OCI-LY3 (cell line): ENCODE results near the gene POLDIP2.

Experiments
- H2AFZ ChIP-seq: fragments of 200-600, 300-600 bp; shearing (Covaris generic); 2 replicates; pipeline ENCODE4 v1.6.0; 2014; ENCODE audit warnings: antibody characterized with exemption, low read depth, low read length
- H3K27ac ChIP-seq: fragments of 200-600, 300-600 bp; sonication (generic); 2 replicates; pipeline ENCODE4 v1.5.1; 2014; ENCODE audit warnings: mild to moderate bottlenecking, low read length, moderate library complexity, mixed read lengths
- H3K27me3 ChIP-seq: fragments of 200-600, 300-600 bp; sonication (generic); 2 replicates; pipeline ENCODE4 v1.6.1; 2014; ENCODE audit warnings: low read depth, low read length, mixed read lengths
- H3K36me3 ChIP-seq: fragments of 200-600, 300-600 bp; sonication (generic); replicated peaks from 2 replicates; pipeline ENCODE3; 2014; ENCODE audit warnings: low read depth, low read length, mixed read lengths
- H3K4me1 ChIP-seq: fragments of 300-600, 200-600 bp; sonication (generic); 2 replicates; pipeline ENCODE4 v1.6.1; 2014; ENCODE audit warnings: low read length, mixed read lengths
- H3K4me2 ChIP-seq: fragments of 200-600, 300-600 bp; sonication (generic); 2 replicates; pipeline ENCODE4 v1.6.1; 2014; ENCODE audit warnings: low read length, mixed read lengths
- H3K4me3 ChIP-seq: fragments of 300-600, 200-600 bp; sonication (generic); 2 replicates; pipeline ENCODE4 v1.5.1; 2014; ENCODE audit warnings: antibody characterized with exemption, mild to moderate bottlenecking, low read length, moderate library complexity
- H3K79me2 ChIP-seq: fragments of 300-600, 200-600 bp; shearing (Covaris generic); 2 replicates; pipeline ENCODE4 v1.6.1; 2014; ENCODE audit warnings: mild to moderate bottlenecking, low read length, mixed read lengths
- H3K9ac ChIP-seq: fragments of 300-600, 200-600 bp; shearing (Covaris generic); 2 replicates; pipeline ENCODE4 v1.6.0; 2014; ENCODE audit warnings: mild to moderate bottlenecking, low read length, moderate library complexity
- H3K9me3 ChIP-seq: fragments of 200-600, 300-600 bp; shearing (Covaris generic); 2 replicates; pipeline ENCODE4 v1.6.1; 2014; ENCODE audit warnings: low read length, mixed read lengths; ENCODE audit not compliant: insufficient read depth
- H4K20me1 ChIP-seq: fragments of 200-600, 300-600 bp; sonication (generic); 2 replicates; pipeline ENCODE4 v1.6.1; 2016; ENCODE audit warnings: low read length, mixed read lengths; ENCODE audit not compliant: insufficient read depth
- CTCF ChIP-seq: fragments of 200-600, 300-600 bp; sonication (generic); IDR thresholded peaks from 2 replicates; pipeline ENCODE4 v1.5.1; 2014; ENCODE audit warnings: antibody characterized with exemption, low read length, low read depth
- EZH2phosphoT487 ChIP-seq: fragments of 200-600 bp; shearing (Covaris generic); IDR thresholded peaks from 2 replicates; pipeline ENCODE4 v1.6.1; 2018; ENCODE audit warnings: antibody characterized with exemption, mixed run types, low read depth

Gene POLDIP2

GRCh38 chr17:28404812-28405570 lies 47.7 kb upstream of the POLDIP2 start:
- H2AFZ ChIP-seq: no peak overlapping the region

GRCh38 chr17:28404461-28404811 lies 47.1 kb upstream of the POLDIP2 start:
- Histone ChIP-seq H3K36me3 (no peaks in the 10 kb centered on the region), H3K4me2 (no peak overlapping the region), H3K4me3 (no peak overlapping the region), H3K9ac (no peak overlapping the region), H3K4me1 (peaks cover 16% of the 10 kb centered on the region), H2AFZ (no peak overlapping the region), H4K20me1 (no peaks in the 10 kb centered on the region), H3K27me3 (no peaks in the 10 kb centered on the region), H3K79me2 (no peaks in the 10 kb centered on the region), H3K27ac (no peak overlapping the region), H3K9me3 (no peaks in the 10 kb centered on the region)
- TF ChIP-seq CTCF: no peak
- no peak for TF ChIP-seq EZH2phosphoT487

More at GRCh38 chr17:28404812-28405570, 47.7 kb upstream of the POLDIP2 start:
- no peaks in the 10 kb centered on the region for H3K36me3 ChIP-seq
- H3K27ac ChIP-seq: no peak overlapping the region
- peak overlapping the region; percentile 98 for H3K4me3 ChIP-seq
- H3K4me1 ChIP-seq: peaks cover 16% of the 10 kb centered on the region
- H3K9ac ChIP-seq: peak overlapping the region; percentile 89
- peak overlapping the region; percentile 61 for H3K4me2 ChIP-seq
- H3K79me2 ChIP-seq: no peaks in the 10 kb centered on the region
- H3K9me3 ChIP-seq: no peaks in the 10 kb centered on the region
- no peaks in the 10 kb centered on the region for H3K27me3 ChIP-seq
- no peak for TF ChIP-seq CTCF
- TF ChIP-seq EZH2phosphoT487: no peak
- no peaks in the 10 kb centered on the region for H4K20me1 ChIP-seq

- no peaks in the 10 kb centered on the region for H4K20me1 ChIP-seq
- H3K36me3 ChIP-seq: no peaks in the 10 kb centered on the region
- no peak for TF ChIP-seq CTCF
- no peak for TF ChIP-seq EZH2phosphoT487
- H3K79me2 ChIP-seq: no peaks in the 10 kb centered on the region
- no peak overlapping the region for H3K27ac ChIP-seq
- H3K4me3 ChIP-seq: no peak overlapping the region
- no peak overlapping the region for H2AFZ ChIP-seq
- no peaks in the 10 kb centered on the region for H3K9me3 ChIP-seq
- H3K27me3 ChIP-seq: no peaks in the 10 kb centered on the region
- no peak overlapping the region for H3K4me2 ChIP-seq
- peaks cover 16% of the 10 kb centered on the region for H3K4me1 ChIP-seq
- no peak overlapping the region for H3K9ac ChIP-seq
Measured at GRCh38 chr17:28404007-28404406, 46.7 kb upstream of the POLDIP2 start.

- Histone ChIP-seq H3K4me2 (no peak overlapping the region), H4K20me1 (no peaks in the 10 kb centered on the region), H2AFZ (no peak overlapping the region), H3K36me3 (no peaks in the 10 kb centered on the region), H3K27ac (no peak overlapping the region), H3K79me2 (no peaks in the 10 kb centered on the region), H3K9ac (no peak overlapping the region), H3K4me3 (no peak overlapping the region), H3K9me3 (no peaks in the 10 kb centered on the region), H3K4me1 (peaks cover 21% of the 10 kb centered on the region), H3K27me3 (no peaks in the 10 kb centered on the region)
- TF ChIP-seq CTCF: no peak
- TF ChIP-seq EZH2phosphoT487: no peak
Measured at GRCh38 chr17:28402844-28403243, 45.5 kb upstream of the POLDIP2 start.
